DOHH2 (cell line): ENCODE data around the gene SLC39A2.

Experiments used
- H3F3A ChIP-seq: fragments of 200-600 bp; sonication (generic), shearing (Covaris generic); 2 replicates; pipeline ENCODE4 v1.6.0; 2016; ENCODE audit warnings: antibody characterized with exemption, mild to moderate bottlenecking; ENCODE audit not compliant: control insufficient read depth, insufficient read depth
- H3K27ac ChIP-seq: fragments of 200-600 bp; sonication (generic); 2 replicates; pipeline ENCODE4 v1.5.1; 2014; ENCODE audit warnings: low read depth, mild to moderate bottlenecking, low read length, moderate library complexity
- H3K27me3 ChIP-seq: fragments of 200-600 bp; sonication (generic); 2 replicates; pipeline ENCODE4 v1.6.1; 2014; ENCODE audit warnings: mild to moderate bottlenecking, low read length, mixed read lengths; ENCODE audit not compliant: control insufficient read depth
- H3K36me3 ChIP-seq: fragments of 200-600 bp; sonication (generic); 2 replicates; pipeline ENCODE4 v1.6.1; 2014; ENCODE audit warnings: mild to moderate bottlenecking, low read length, moderate library complexity, mixed read lengths; ENCODE audit not compliant: control insufficient read depth
- H3K4me1 ChIP-seq: fragments of 200-600 bp; sonication (generic); 2 replicates; pipeline ENCODE4 v1.6.1; 2014; ENCODE audit warnings: mild to moderate bottlenecking, low read length, mixed read lengths; ENCODE audit not compliant: control insufficient read depth
- H3K4me2 ChIP-seq: fragments of 200-600 bp; sonication (generic); 2 replicates; pipeline ENCODE4 v1.6.0; 2014; ENCODE audit warnings: mild to moderate bottlenecking, low read length, moderate library complexity
- H3K4me3 ChIP-seq: fragments of 200-600 bp; sonication (generic); 2 replicates; pipeline ENCODE4 v1.5.1; 2014; ENCODE audit warnings: mild to moderate bottlenecking, low read length, mixed read lengths
- H3K79me2 ChIP-seq: fragments of 200-600 bp; sonication (generic); 2 replicates; pipeline ENCODE4 v1.6.1; 2014; ENCODE audit warnings: mild to moderate bottlenecking, low read length, mixed read lengths; ENCODE audit not compliant: control insufficient read depth
- H3K9me2 ChIP-seq: fragments of 200-600 bp; sonication (generic); replicated peaks from 2 replicates; pipeline ENCODE4 v1.6.1; 2014; ENCODE audit warnings: mild to moderate bottlenecking, low read length, mixed read lengths; ENCODE audit not compliant: control insufficient read depth
- H3K9me3 ChIP-seq: fragments of 200-600 bp; sonication (generic); 2 replicates; pipeline ENCODE4 v1.6.1; 2014; ENCODE audit warnings: antibody characterized with exemption, low read length, mixed read lengths; ENCODE audit not compliant: control insufficient read depth, insufficient read depth
- H4K20me1 ChIP-seq: fragments of 200-600 bp; sonication (generic); 2 replicates; pipeline ENCODE4 v1.6.0; 2014; ENCODE audit warnings: low read depth, mild to moderate bottlenecking, antibody characterized with exemption, low read length, moderate library complexity; ENCODE audit not compliant: control insufficient read depth, insufficient read depth
- EZH2phosphoT487 ChIP-seq: fragments of 200-600 bp; sonication (generic); IDR thresholded peaks from 2 replicates; pipeline ENCODE4 v1.6.1; 2017; ENCODE audit warnings: borderline replicate concordance, mild to moderate bottlenecking, antibody characterized with exemption, low read length, moderate library complexity, mixed read lengths
- TF ChIP-seq, protein P1 (sequence below): fragments of 200-600 bp; sonication (generic); IDR thresholded peaks from one replicate; pipeline ENCODE4 v1.5.1; 2014; ENCODE audit warnings: antibody characterized with exemption, mild to moderate bottlenecking, low read depth, low read length; ENCODE audit not compliant: poor library complexity, severe bottlenecking

SLC39A2 gene

DNA sequence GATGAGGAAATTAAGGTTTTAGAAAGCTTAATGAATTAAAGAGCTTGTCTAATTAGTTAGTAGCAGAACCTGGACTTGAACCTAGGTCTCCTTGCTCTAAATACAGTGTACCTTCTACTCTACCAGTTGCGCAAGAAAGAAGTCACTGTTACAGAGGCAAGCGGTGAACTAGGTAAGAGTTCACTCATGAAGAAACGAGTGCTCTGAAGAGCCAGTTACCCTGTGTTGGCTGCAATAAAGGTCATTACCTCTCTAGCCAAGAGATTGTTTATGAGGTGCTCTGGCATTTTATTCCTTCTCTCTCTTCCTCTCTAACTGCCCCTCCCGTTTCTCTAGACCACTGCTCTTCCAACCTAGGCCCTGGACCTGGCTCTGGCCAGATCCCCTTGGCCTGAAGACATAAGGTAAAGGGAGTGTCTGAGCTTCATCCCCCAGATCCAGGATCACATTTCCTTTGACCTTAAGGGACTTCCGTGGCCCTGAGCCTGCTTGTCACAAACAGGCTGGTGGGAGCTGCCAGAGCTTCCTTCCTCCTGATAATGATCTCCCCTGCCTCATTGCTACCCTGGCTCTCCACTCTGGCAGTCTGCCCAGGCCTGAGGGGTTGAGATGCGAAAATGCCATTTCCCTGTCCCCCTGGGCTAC is 45.0 kb downstream of the SLC39A2 start:
- Histone ChIP-seq H3K79me2 (no peaks in the 10 kb centered on the region), H3F3A (no peaks in the 10 kb centered on the region), H4K20me1 (no peaks in the 10 kb centered on the region), H3K4me2 (no peak overlapping the region), H3K9me3 (no peaks in the 10 kb centered on the region), H3K27ac (no peak overlapping the region), H3K4me3 (no peak overlapping the region), H3K36me3 (no peaks in the 10 kb centered on the region), H3K9me2 (no peaks in the 10 kb centered on the region), H3K27me3 (peaks cover 49% of the 10 kb centered on the region), H3K4me1 (no peaks in the 10 kb centered on the region)
- TF ChIP-seq, protein P1, sequence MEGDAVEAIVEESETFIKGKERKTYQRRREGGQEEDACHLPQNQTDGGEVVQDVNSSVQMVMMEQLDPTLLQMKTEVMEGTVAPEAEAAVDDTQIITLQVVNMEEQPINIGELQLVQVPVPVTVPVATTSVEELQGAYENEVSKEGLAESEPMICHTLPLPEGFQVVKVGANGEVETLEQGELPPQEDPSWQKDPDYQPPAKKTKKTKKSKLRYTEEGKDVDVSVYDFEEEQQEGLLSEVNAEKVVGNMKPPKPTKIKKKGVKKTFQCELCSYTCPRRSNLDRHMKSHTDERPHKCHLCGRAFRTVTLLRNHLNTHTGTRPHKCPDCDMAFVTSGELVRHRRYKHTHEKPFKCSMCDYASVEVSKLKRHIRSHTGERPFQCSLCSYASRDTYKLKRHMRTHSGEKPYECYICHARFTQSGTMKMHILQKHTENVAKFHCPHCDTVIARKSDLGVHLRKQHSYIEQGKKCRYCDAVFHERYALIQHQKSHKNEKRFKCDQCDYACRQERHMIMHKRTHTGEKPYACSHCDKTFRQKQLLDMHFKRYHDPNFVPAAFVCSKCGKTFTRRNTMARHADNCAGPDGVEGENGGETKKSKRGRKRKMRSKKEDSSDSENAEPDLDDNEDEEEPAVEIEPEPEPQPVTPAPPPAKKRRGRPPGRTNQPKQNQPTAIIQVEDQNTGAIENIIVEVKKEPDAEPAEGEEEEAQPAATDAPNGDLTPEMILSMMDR = no peak
- no peak for TF ChIP-seq EZH2phosphoT487

DNA sequence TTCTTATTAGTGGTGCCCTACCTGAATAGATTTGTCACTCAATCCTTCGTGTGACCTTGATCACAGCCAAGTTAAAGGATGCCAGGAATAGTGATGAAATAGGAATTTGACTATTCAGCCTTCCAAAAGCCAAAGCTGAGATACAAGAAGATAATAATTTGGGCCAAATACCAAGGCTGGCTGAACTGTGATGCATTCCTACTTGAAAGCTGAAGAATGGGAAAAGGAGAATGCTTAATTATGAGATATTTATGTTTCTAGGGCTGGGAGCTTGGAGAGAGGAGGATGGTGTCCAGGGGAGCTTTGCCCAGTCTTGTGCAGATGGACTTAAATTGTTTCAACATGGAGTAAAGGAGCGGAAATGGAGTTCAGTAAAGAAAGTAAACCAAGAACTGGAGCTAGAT is 48.3 kb downstream of the SLC39A2 start:
- no peak overlapping the region for H3K4me3 ChIP-seq
- no peaks in the 10 kb centered on the region for H3K4me1 ChIP-seq

DNA sequence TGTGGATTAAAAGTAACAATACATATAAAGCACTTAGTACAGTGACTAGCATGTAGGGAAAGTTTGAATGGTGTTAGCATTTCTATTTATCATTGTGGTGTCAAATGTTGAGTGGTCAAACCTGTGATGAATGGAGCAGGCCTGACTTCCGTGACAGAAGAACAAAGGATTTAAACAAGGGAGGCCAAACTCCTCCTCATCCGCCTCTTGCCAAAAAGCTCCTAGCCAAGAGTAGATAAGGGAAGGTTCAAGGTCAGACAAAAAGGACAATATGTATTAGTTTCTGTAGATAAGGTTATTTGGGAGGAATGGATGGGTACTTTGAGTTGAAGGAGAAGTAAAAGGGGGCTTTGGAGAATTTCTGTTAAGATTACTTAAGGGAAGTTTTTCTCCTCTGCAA is 49.5 kb downstream of the SLC39A2 start:
- H3K9me2 ChIP-seq = no peaks in the 10 kb centered on the region
- H3K27ac ChIP-seq = no peak overlapping the region
- H3K9me3 ChIP-seq = no peaks in the 10 kb centered on the region
- no peaks in the 10 kb centered on the region for H4K20me1 ChIP-seq
- H3K27me3 ChIP-seq = peaks cover 54% of the 10 kb centered on the region
- TF ChIP-seq EZH2phosphoT487 = no peak
- TF ChIP-seq, protein P1 = no peak
- H3K4me2 ChIP-seq = no peak overlapping the region
- H3K4me1 ChIP-seq = no peaks in the 10 kb centered on the region
- H3K36me3 ChIP-seq = no peaks in the 10 kb centered on the region
- no peaks in the 10 kb centered on the region for H3K79me2 ChIP-seq
- no peak overlapping the region for H3K4me3 ChIP-seq
- no peaks in the 10 kb centered on the region for H3F3A ChIP-seq

More for the DNA sequence above, 48.3 kb downstream of the SLC39A2 start:
- Histone ChIP-seq H3F3A (no peaks in the 10 kb centered on the region), H3K9me3 (no peaks in the 10 kb centered on the region), H3K27ac (no peak overlapping the region), H3K27me3 (peaks cover 57% of the 10 kb centered on the region), H3K79me2 (no peaks in the 10 kb centered on the region), H3K9me2 (no peaks in the 10 kb centered on the region), H3K4me2 (no peak overlapping the region), H3K36me3 (no peaks in the 10 kb centered on the region), H4K20me1 (no peaks in the 10 kb centered on the region)
- TF ChIP-seq, protein P1 = no peak
- TF ChIP-seq EZH2phosphoT487 = no peak
